HepG2 (cell line): Measurements from ENCODE around the gene SEC14L1. TPM values are rescaled to one million over a fixed set of nuclear protein-coding genes. Genes with fewer than 3 reads are reported as not detected.

Experiments
- ATAC-seq: fragments of 200-7000 bp; cut with Tn5 transposase; 3 replicates; pipeline ENCODE4 v1.9.1; 2020; ENCODE audit warnings: mild to moderate bottlenecking, moderate library complexity
- BruUV-seq: library from RNA; stranded (reverse); fragments of 400-500 nt; replicated peaks from 2 replicates; lab custom pipeline; 2021; lab: Mats Ljungman, UMichigan
- CTCF ChIA-PET: fragments of 300-600 bp; formaldehyde crosslinking; extraction: SDS; loops from one replicate; lab custom pipeline; 2021; ENCODE audit warnings: low total read pairs, inconsistent platforms, low intra/inter-chr PET ratio; lab: Yijun Ruan, JAX
- POLR2A ChIA-PET: fragments of 350-600 bp; sonication (Branson Sonifier 250); formaldehyde crosslinking; loops from one replicate; lab custom pipeline; 2020; ENCODE audit warnings: antibody characterized with exemption, inconsistent platforms; lab: Yijun Ruan, JAX
- DNase-seq: peaks from one replicate; pipeline ENCODE4 v3.0.0-alpha.2; 2015; ENCODE audit warnings: low spot score
- FAIRE-seq: peaks from 3 replicates; lab custom pipeline; 2011; peaks lifted over from hg19 to GRCh38; lab: Jason Lieb, UNC
- H2AFZ ChIP-seq: one replicate; pipeline ENCODE4 v1.6.1; 2011; ENCODE audit warnings: low read length, inconsistent platforms
- H3K27ac ChIP-seq: fragments of 300-600 bp; 3 replicates; pipeline ENCODE4 v1.8.0; 2011; ENCODE audit warnings: mixed run types, mild to moderate bottlenecking, mixed read lengths, low read length, inconsistent platforms; ENCODE audit not compliant: insufficient read depth; ENCODE audit errors: extremely low read length
- H3K27me3 ChIP-seq, 2 experiments: fragments of 200-600 bp in 1 of 2; 2 replicates in 1 of 2; 3 replicates in 1 of 2; pipeline versions ENCODE4 v1.6.0 to v1.8.0; 2011; ENCODE audit warnings: low read length in 2 of 2, mild to moderate bottlenecking in 2 of 2, moderate library complexity in 2 of 2, inconsistent platforms in 1 of 2; ENCODE audit not compliant: insufficient read depth in 2 of 2, control insufficient read depth in 1 of 2
- H3K36me3 ChIP-seq, 2 experiments: fragments of 200-600 bp in 1 of 2; replicated peaks in 1 of 2; 2 replicates in 1 of 2; 3 replicates in 1 of 2; pipeline versions ENCODE4 v1.5.1 to v1.8.0; 2011; ENCODE audit warnings: low read length in 2 of 2, inconsistent platforms in 1 of 2; ENCODE audit not compliant: insufficient read depth in 2 of 2, control insufficient read depth in 1 of 2
- H3K4me1 ChIP-seq: 2 replicates; pipeline ENCODE4 v1.5.1; 2012; ENCODE audit warnings: low read length, inconsistent platforms; ENCODE audit not compliant: insufficient read depth
- H3K4me2 ChIP-seq: 2 replicates; pipeline ENCODE4 v1.6.0; 2011; ENCODE audit warnings: low read depth, low read length, inconsistent platforms
- H3K4me3 ChIP-seq, 3 experiments: fragments of 200-600 bp in 1 of 3; sonication (generic), shearing (Covaris generic) in 1 of 3; replicated peaks in 1 of 3; 2 replicates each; pipeline ENCODE4 v1.5.1; 2011 to 2016; ENCODE audit warnings: low read length in 3 of 3, inconsistent platforms in 2 of 3, low read depth in 2 of 3, mild to moderate bottlenecking in 2 of 3, control low read depth in 1 of 3, mixed read lengths in 1 of 3; ENCODE audit not compliant: insufficient read depth in 1 of 3
- H3K79me2 ChIP-seq: one replicate; pipeline ENCODE4 v1.6.1; 2011; ENCODE audit warnings: low read length, inconsistent platforms; ENCODE audit not compliant: insufficient read depth
- H3K9ac ChIP-seq: 2 replicates; pipeline ENCODE4 v1.6.0; 2011; ENCODE audit warnings: mild to moderate bottlenecking, low read depth, low read length, inconsistent platforms; ENCODE audit not compliant: insufficient read depth
- H3K9me3 ChIP-seq: 2 replicates; pipeline ENCODE4 v1.5.1; 2012; ENCODE audit warnings: mild to moderate bottlenecking, low read length
- H4K20me1 ChIP-seq: 2 replicates; pipeline ENCODE4 v1.6.0; 2011; ENCODE audit warnings: inconsistent platforms, mild to moderate bottlenecking, low read length, moderate library complexity; ENCODE audit not compliant: insufficient read depth
- USF2 ChIP-seq, 2 experiments: sonication (generic) in 1 of 2; formaldehyde crosslinking in 1 of 2; IDR thresholded peaks; 2 replicates each; pipeline versions ENCODE4 v1.5.1 to v1.6.1; 2011 to 2020; ENCODE audit warnings: borderline replicate concordance in 1 of 2, low read depth in 1 of 2, low read length in 1 of 2, mild to moderate bottlenecking in 1 of 2, missing genetic modification reagents in 1 of 2, moderate library complexity in 1 of 2
- YEATS4 ChIP-seq: sonication (generic); formaldehyde crosslinking; IDR thresholded peaks from 2 replicates; pipeline ENCODE4 v1.4.0; 2020; ENCODE audit warnings: missing genetic modification reagents, borderline replicate concordance
- ZBTB34 ChIP-seq: sonication (generic); formaldehyde crosslinking; IDR thresholded peaks from 2 replicates; pipeline ENCODE4 v1.8.0; 2022; ENCODE audit warnings: mild to moderate bottlenecking, missing genetic modification reagents
- ZNF20 ChIP-seq: sonication (generic); formaldehyde crosslinking; IDR thresholded peaks from 2 replicates; pipeline ENCODE4 v1.4.0; 2020; ENCODE audit warnings: mild to moderate bottlenecking, moderate library complexity, missing genetic modification reagents
- ZNF263 ChIP-seq: sonication (generic); formaldehyde crosslinking; IDR thresholded peaks from 2 replicates; pipeline ENCODE4 v1.4.0; 2020; ENCODE audit warnings: missing genetic modification reagents
- ZNF639 ChIP-seq: conservative IDR thresholded peaks from 2 replicates; pipeline ENCODE4 v1.6.1; 2018; ENCODE audit warnings: missing genetic modification reagents
- ZNF709 ChIP-seq: sonication (generic); formaldehyde crosslinking; IDR thresholded peaks from 2 replicates; pipeline ENCODE4 v1.5.0; 2020; ENCODE audit warnings: mild to moderate bottlenecking, missing genetic modification reagents
- ZNF839 ChIP-seq: sonication (generic); formaldehyde crosslinking; IDR thresholded peaks from 2 replicates; pipeline ENCODE4 v1.4.0; 2020; ENCODE audit warnings: missing genetic modification reagents, mild to moderate bottlenecking, borderline replicate concordance
- WGBS: methylation state at CpG from one replicate; pipeline ENCODE4 v1.1.6; 2017; ENCODE audit warnings: low lambda C conversion rate; 5-methylcytosine and 5-hydroxymethylcytosine counted together
- in situ Hi-C: cut with HindIII; loops from 2 replicates; pipeline ENCODE4 v1.10.0; 2017; ENCODE audit warnings: low pct_unique_long_range_greater_than_20kb; ENCODE audit not compliant: extremely low pct_ligation_motif_present
- intact Hi-C: fragments of 100-400 bp; cut with micrococcal nuclease; formaldehyde crosslinking; loops from one replicate; pipeline ENCODE4 v1.10.0; 2022; ENCODE audit not compliant: unreplicated experiment
- polyA plus RNA-seq, 8 experiments: library from polyadenylated mRNA; depleted of rRNA in 3 of 8; stranded (reverse) in 7 of 8; unstranded in 1 of 8; fragments of >200 nt; fragmentation: Illumina TruSeq in 4 of 8; extraction: Trizol in 4 of 8; gene quantifications; 2 replicates each; pipeline versions ENCODE4 v1.2.1 to v1.2.3, GENCODE V29; 2011 to 2016; ENCODE audit warnings: low read depth in 4 of 8, missing spikeins in 1 of 8, mixed read lengths in 1 of 8; ENCODE audit not compliant: insufficient read depth in 1 of 8
- total RNA-seq, 5 experiments: library from RNA; depleted of rRNA; stranded (reverse); fragments of >200 nt; fragmentation: Illumina TruSeq; extraction: Trizol; gene quantifications; 2 replicates each; pipeline ENCODE4 v1.2.3, GENCODE V29; 2016; ENCODE audit warnings: low read depth in 1 of 5

SEC14L1 gene
- total and polyA plus RNA-seq, 2 of the 13 experiments (the other 11 are each of a cell fraction or from before 2014, with no cell fraction given) = 26.3 to 43.9 TPM

- no TSS peak for BruUV-seq
- Histone ChIP-seq H3K27ac (no peak overlapping the region), H3K9ac (no peak overlapping the region), H3K79me2 (no peaks in the 10 kb centered on the region), H3K36me3 (peaks cover 54 to 90% of the 10 kb centered on the region in 2 experiments), H3K9me3 (no peaks in the 10 kb centered on the region), H3K27me3 (no peaks in the 10 kb centered on the region)
- no peak for FAIRE-seq
- WGBS = 97% methylated on average over 9 of the region's 9 CpGs
- ATAC-seq = no peak
- TF ChIP-seq ZNF839 (CRISPR knock-in tag) = no peak
- TF ChIP-seq ZNF709 (CRISPR knock-in tag) = no peak
- TF ChIP-seq ZNF263 = no peak
- no peak for TF ChIP-seq USF2 (IDR thresholded peaks at IDR 0.05; ENCODE audit: low read depth, low read length)
- no peak for TF ChIP-seq USF2 (CRISPR knock-in tag; IDR thresholded peaks at IDR 0.05; ENCODE audit: borderline replicate concordance)
- no peak for TF ChIP-seq ZNF639 (CRISPR knock-in tag)
- no peak for TF ChIP-seq YEATS4 (CRISPR knock-in tag)
- TF ChIP-seq ZBTB34 (CRISPR knock-in tag) = no peak
- no peak for TF ChIP-seq ZNF20
- TF ChIP-seq, all 625 proteins: peak for 0
- DNase-seq = no peak
- intact Hi-C loops (no loop called here), in situ Hi-C loops (no loop called here)
- no peaks in the 10 kb centered on the region for H4K20me1 ChIP-seq
- no peak overlapping the region for H2AFZ ChIP-seq
- H3K4me3 ChIP-seq = no peak overlapping the region
- CTCF ChIA-PET = no interaction called here
- no peak overlapping the region for H3K4me2 ChIP-seq
- H3K4me1 ChIP-seq = peaks cover 10% of the 10 kb centered on the region
- POLR2A ChIA-PET = no interaction called here
Observed at GRCh38 chr17:77197115-77197514, 56.3 kb downstream of the SEC14L1 start.
